Posterior vena cava (tissue), 2 donors: ENCODE results near the gene S1PR2. TPM values are rescaled to one million over a fixed set of nuclear protein-coding genes. Genes with fewer than 3 reads are reported as not detected.
A peak's percentile ranks its signal among the peaks of the same experiment; 100 is the strongest.

Experiments used
- DNase-seq: peaks from one replicate; pipeline ENCODE4 v3.0.0-alpha.2; 2020; ENCODE audit warnings: low spot score
- intact Hi-C, 2 donors: fragments of 100-400 bp; cut with DNase I; formaldehyde crosslinking; loops; one replicate each; pipeline versions ENCODE4 v1.14.1 to v1.14.2; 2022 to 2023
- long read RNA-seq, 2 donors: library from polyadenylated mRNA; unstranded; transcript quantifications; one replicate each; pipeline ENCODE4 v2.0.0, GENCODE V29; 2020 to 2021
- total RNA-seq, 2 donors: library from RNA; stranded (reverse); fragmentation: NEBNext Ultra II Directional; extraction: Animal tissue kit (Norgen Biotek cat#: 25700); gene quantifications; one replicate each; pipeline ENCODE4 v1.2.1, GENCODE V29; 2021
- donor health status: DM: yes; HTN: yes; CAD: no.
- donor health status: DM: yes; HTN: yes; CAD: no.

S1PR2 gene
- total RNA-seq = 10 to 100 TPM; 16.3 to 17.7 TPM
- long read RNA-seq, donor 1, partial matches to known transcripts = 0 of 4 reads
- long read RNA-seq, donor 1, other reads (novel, unspliced or antisense) = 4 of 4 reads
- long read RNA-seq, donor 2, partial matches to known transcripts = 0 of 5 reads
- long read RNA-seq, donor 2, other reads (novel, unspliced or antisense) = 3 of 5 reads

- intact Hi-C loops = loop anchor here in 1 of 2 donors (2.0 to 5.0 kb wide), 2 partner anchors 39 to 312 kb away; partner anchors contain the start of gene DNMT1
- DNase-seq = peak; percentile 93
Observed at GRCh38 chr19:10230861-10231611, at the start of gene S1PR2. TSS of gene S1PR2 (minus strand) at chr19:10231331. CDS start at chr19:10224905, 6,426 bp downstream.

- DNase-seq = no peak
- intact Hi-C loops = no loop called here
Observed at GRCh38 chr19:10279737-10280442, 48.8 kb upstream of the S1PR2 start.

GRCh38 chr19:10278935-10279334, 47.8 kb upstream of the S1PR2 start:
- intact Hi-C loops = no loop called here

GRCh38 chr19:10277795-10278589, 46.9 kb upstream of the S1PR2 start:
- intact Hi-C loops = loop anchor here in 1 of 2 donors (2.0 kb wide), 1 partner anchor 107 kb away; no protein-coding TSS in a partner anchor
- no peak for DNase-seq

More at GRCh38 chr19:10278935-10279334, 47.8 kb upstream of the S1PR2 start:
- no peak for DNase-seq

- no peak for DNase-seq
- intact Hi-C loops = no loop called here
Observed at GRCh38 chr19:10274589-10274988, 43.5 kb upstream of the S1PR2 start.

- intact Hi-C loops = no loop called here
- no peak for DNase-seq
Observed at GRCh38 chr19:10271543-10272086, 40.5 kb upstream of the S1PR2 start.

GRCh38 chr19:10270616-10271394, 39.7 kb upstream of the S1PR2 start, which contains the start of gene ICAM1:
TSS of gene ICAM1 (plus strand) at chr19:10271120. CDS start at chr19:10271160, 40 bp downstream.
- intact Hi-C loops = no loop called here
- peak; percentile 98 for DNase-seq

- DNase-seq = peak; percentile 96
- intact Hi-C loops = no loop called here
Observed at GRCh38 chr19:10270180-10270615, 39.1 kb upstream of the S1PR2 start.

GRCh38 chr19:10269333-10270179, 38.4 kb upstream of the S1PR2 start:
- intact Hi-C loops = loop anchor here (2.0 kb wide), 2 partner anchors 119 to 121 kb away; no protein-coding TSS in a partner anchor
- peak; percentile 97 for DNase-seq

- DNase-seq = no peak
- intact Hi-C loops = loop anchor here (2.0 kb wide), 2 partner anchors 121 to 123 kb away; no protein-coding TSS in a partner anchor
Observed at GRCh38 chr19:10268071-10268470, 36.9 kb upstream of the S1PR2 start.

GRCh38 chr19:10266706-10267105, 35.6 kb upstream of the S1PR2 start:
- DNase-seq = no peak
- intact Hi-C loops = no loop called here

GRCh38 chr19:10262771-10263170, 31.6 kb upstream of the S1PR2 start:
- no peak for DNase-seq
- intact Hi-C loops = no loop called here

- intact Hi-C loops = no loop called here
- no peak for DNase-seq
Observed at GRCh38 chr19:10260141-10260584, 29.0 kb upstream of the S1PR2 start.

GRCh38 chr19:10259162-10259905, 28.2 kb upstream of the S1PR2 start:
- DNase-seq = peak; percentile 93
- intact Hi-C loops = loop anchor here in 1 of 2 donors (10.0 kb wide), 1 partner anchor 325 kb away; the partner anchor contains the start of gene OLFM2

- intact Hi-C loops = loop anchor here in 1 of 2 donors (10.0 kb wide), 1 partner anchor 323 kb away; the partner anchor contains the start of gene OLFM2
- no peak for DNase-seq
Observed at GRCh38 chr19:10258080-10258710, 27.1 kb upstream of the S1PR2 start.
